SK-N-SH treated with all-trans-retinoic acid at 6 μM for 48 hours (cell line): Measurements from ENCODE around the gene LUC7L3.

ENCODE experiments used
- PATZ1 ChIP-seq: fragments of 250-450 bp; sonication (Bioruptor Pico); IDR thresholded peaks from 2 replicates; pipeline ENCODE4 v1.8.0; 2020; ENCODE audit warnings: mild to moderate bottlenecking, moderate library complexity, borderline replicate concordance
- RARB ChIP-seq: fragments of 250-450 bp; sonication (Bioruptor Pico); IDR thresholded peaks from 2 replicates; pipeline ENCODE4 v1.8.0; 2021; ENCODE audit warnings: mild to moderate bottlenecking, moderate library complexity
- TCF4 ChIP-seq: fragments of 250-450 bp; sonication (Bioruptor Pico); IDR thresholded peaks from 2 replicates; pipeline ENCODE4 v1.8.0; 2021; ENCODE audit warnings: mild to moderate bottlenecking, moderate library complexity, borderline replicate concordance
- TSHZ2 ChIP-seq: fragments of 250-450 bp; sonication (Bioruptor Pico); IDR thresholded peaks from 2 replicates; pipeline ENCODE4 v1.5.0; 2020; ENCODE audit warnings: mild to moderate bottlenecking, moderate library complexity

DNA sequence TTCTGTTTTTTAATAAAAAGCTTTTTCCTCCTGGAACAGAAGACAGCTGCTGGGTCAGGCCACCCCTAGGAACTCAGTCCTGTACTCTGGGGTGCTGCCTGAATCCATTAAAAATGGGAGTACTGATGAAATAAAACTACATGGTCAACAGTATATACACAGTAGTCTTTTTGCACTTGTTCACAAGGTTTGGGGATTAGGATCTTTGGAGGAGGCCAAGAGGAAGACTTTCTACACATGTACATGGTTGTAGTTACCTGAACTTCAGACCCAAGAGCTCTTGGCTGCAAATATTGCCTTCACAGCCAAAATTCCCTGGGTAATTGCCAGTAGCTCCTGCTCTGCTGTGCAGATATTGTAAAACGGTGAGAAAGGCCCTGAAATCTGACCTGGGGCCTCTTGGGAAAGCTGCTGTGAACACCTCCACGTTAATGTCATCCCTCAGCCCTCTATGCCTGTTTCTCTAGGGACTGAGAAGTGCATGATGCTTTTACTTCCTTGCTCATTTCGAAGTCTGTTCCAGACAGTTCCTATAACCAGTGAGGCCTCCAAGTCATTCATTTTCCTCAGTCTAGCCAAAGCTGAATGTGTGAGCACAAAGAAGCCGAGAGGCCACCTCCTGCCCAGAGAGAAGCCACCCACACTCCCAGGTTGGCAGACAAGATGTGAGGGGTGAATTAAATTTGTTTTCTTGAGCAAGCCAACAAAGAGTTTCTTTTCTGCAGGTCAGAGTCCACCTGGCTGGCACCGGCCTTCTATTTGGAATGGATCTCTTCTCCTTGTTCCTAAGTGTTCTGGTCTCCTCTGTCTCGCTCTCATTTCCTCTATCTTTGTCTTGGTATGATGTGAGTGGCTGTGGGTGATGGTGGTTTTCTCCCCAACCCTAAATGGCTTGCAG lies 27.6 kb upstream of the LUC7L3 start:
- TF ChIP-seq PATZ1 (CRISPR knock-in tag) (no peak), RARB (CRISPR knock-in tag) (no peak), TCF4 (CRISPR knock-in tag) (no peak), TSHZ2 (CRISPR knock-in tag) (no peak)
